Heart right ventricle (tissue), 16 donors: ENCODE measurements around the gene IVD. TPM values are rescaled to one million over a fixed set of nuclear protein-coding genes. Genes with fewer than 3 reads are reported as not detected.
A peak's percentile ranks its signal among the peaks of the same experiment; 100 is the strongest.

Experiments used
- ATAC-seq, 8 donors: fragments of 200-7000 bp; cut with Tn5 transposase; one replicate each; pipeline ENCODE4 v1.9.1; 2020; ENCODE audit warnings: mild to moderate bottlenecking in 8 of 8, moderate library complexity in 8 of 8, moderate number of reproducible peaks in 1 of 8
- DNase-seq, 2 donors: peaks; one replicate each; pipeline ENCODE4 v3.0.0-alpha.2; 2020
- H3K27ac ChIP-seq, 10 donors: fragments of 200-600 bp; sonication (generic) in 2 of 10; one replicate each; pipeline versions ENCODE4 v1.5.0 to v1.8.0; 2020 to 2022; ENCODE audit warnings: mild to moderate bottlenecking in 3 of 10
- H3K27me3 ChIP-seq, 7 donors: fragments of 200-600 bp; one replicate each; pipeline ENCODE4 v1.8.0; 2021 to 2022; ENCODE audit warnings: mild to moderate bottlenecking in 2 of 7
- H3K36me3 ChIP-seq, 9 donors: fragments of 200-600 bp; sonication (generic) in 1 of 9; one replicate each; pipeline versions ENCODE4 v1.5.0 to v1.8.0; 2020 to 2022; ENCODE audit warnings: mild to moderate bottlenecking in 2 of 9
- H3K4me1 ChIP-seq, 9 donors: fragments of 200-600 bp; sonication (generic) in 1 of 9; one replicate each; pipeline versions ENCODE4 v1.5.0 to v1.8.0; 2020 to 2022; ENCODE audit warnings: mild to moderate bottlenecking in 4 of 9
- H3K4me3 ChIP-seq, 10 donors: fragments of 200-600 bp; sonication (generic) in 2 of 10; one replicate each; pipeline versions ENCODE4 v1.5.0 to v1.8.0; 2020 to 2022; ENCODE audit warnings: mild to moderate bottlenecking in 7 of 10, moderate library complexity in 2 of 10
- H3K9me3 ChIP-seq, 11 donors: fragments of 200-600 bp in 10 of 11; sonication (generic) in 2 of 11; one replicate each; pipeline versions ENCODE4 v1.5.0 to v1.8.0; 2013 to 2022; ENCODE audit warnings: mild to moderate bottlenecking in 2 of 11, control low read depth in 1 of 11, moderate library complexity in 1 of 11
- WGBS, 2 donors: extraction: QIAGEN DNeasy Blood & Tissue Kit; methylation state at CpG; one replicate each; pipeline ENCODE4 v1.1.7; 2013; ENCODE audit warnings: inconsistent platforms in 1 of 2; 5-methylcytosine and 5-hydroxymethylcytosine counted together
- intact Hi-C, 10 donors: fragments of 100-400 bp; cut with DNase I; formaldehyde crosslinking; loops; one replicate each; pipeline versions ENCODE4 v1.11.1 to v1.14.2; 2022
- polyA plus RNA-seq, 2 donors: library from polyadenylated mRNA; stranded (reverse); fragments of 200-250 nt; gene quantifications; one replicate each; pipeline ENCODE4 v1.2.3, GENCODE V29; 2013
- total RNA-seq, 10 donors: library from RNA; stranded (reverse); fragmentation: NEBNext Ultra II Directional in 3 of 10; extraction: Animal tissue kit (Norgen Biotek cat#: 25700) in 3 of 10; gene quantifications; one replicate each; pipeline versions ENCODE4 v1.2.1 to v1.2.4, GENCODE V29; 2021 to 2023
- TF ChIP-seq, protein P1 (sequence below), 9 donors: fragments of 200-600 bp; sonication (generic) in 2 of 9; IDR thresholded peaks; one replicate each; pipeline versions ENCODE4 v1.5.0 to v1.8.0; 2021 to 2022; ENCODE audit warnings: antibody characterized with exemption in 9 of 9, mild to moderate bottlenecking in 5 of 9, moderate library complexity in 1 of 9
- donor health status: Arrhythmogenic right ventricular cardiomyopathy.
- donor health status: ischemic (EF 13 %, LVEDD 7.1; RV severe dilation, severe dysfunction).
- donor health status: healthy with polysubstance abuse.
- donor health status: DM: no; HTN: yes; CAD: no.
- donor health status: DM: no; HTN: no; CAD: no.
- donor health status: ischemic (EF 25% LVEDD 6.9; RV normal size, moderate dysfunction).
- donor health status: ischemic (EF 25% LVEDD 5.7; RV mildly dilated, moderate dysfunction).
- donor health status: healthy.
- donor health status: DM: yes; HTN: yes; CAD: no.
- donor health status: Ischemic cardiomyopathy.
- donor health status: ischemic (EF 35%, LVEDD 5.7; RV mildly dilated, moderate dysfunction).
- donor health status: nonischemic (EF 11% LVEDD 7.7; RV severe dilation, severe dysfunction).
- donor health status: DM: yes; HTN: yes; CAD: no.
- donor health status: PGD.
- donor health status: ischemic (EF 29% LVEDD 5.4; RV normal size, mild dysfunction).
- donor health status: nonischemic (EF 23%, LVEDD 6.1; RV moderate dilation, normal function).

IVD gene
- total and polyA plus RNA-seq, 12 donors = 42.2 to 143 (median 103) TPM

DNA sequence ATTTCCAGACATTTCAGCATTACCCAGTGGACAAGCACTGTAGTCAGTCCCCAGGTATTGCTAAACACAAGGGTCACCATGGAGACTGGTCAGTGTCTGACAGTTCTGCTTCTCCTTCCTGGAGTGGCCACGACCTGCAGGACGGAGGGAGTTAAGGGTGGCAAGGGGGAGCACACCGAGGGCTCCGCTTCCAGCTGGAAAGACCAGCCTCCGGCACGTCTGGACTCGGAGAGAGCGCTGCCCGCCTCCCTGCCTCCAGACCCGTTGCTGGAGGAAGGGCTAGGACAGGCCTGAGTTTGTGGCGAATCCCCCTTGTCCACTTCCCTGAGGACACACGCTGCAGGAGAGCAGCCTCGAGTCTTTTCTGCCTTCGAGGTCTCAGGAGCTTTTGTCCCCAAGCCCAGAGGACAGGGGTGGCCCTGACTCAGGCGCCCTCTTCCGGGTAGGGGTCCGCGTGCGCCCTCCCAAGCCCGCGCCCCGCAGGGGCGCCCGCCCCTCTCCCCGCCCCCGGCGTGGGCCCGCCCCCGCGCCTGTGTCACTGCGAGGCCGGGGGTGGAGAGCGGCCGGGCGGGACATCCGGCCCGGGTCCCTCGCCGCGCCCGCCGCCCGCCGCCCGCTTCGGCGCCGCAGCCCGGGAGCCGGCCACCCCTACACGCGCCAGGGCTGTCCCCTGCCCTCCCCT lies 65.0 kb downstream of the IVD start, which contains the start of gene CHST14:
Gene CHST14 (plus strand): TSS at position 562 of the 682 bp plus-strand sequence. CDS start 230 bp downstream, outside the sequence.
- Histone ChIP-seq H3K27ac (peak within 1 kb of the TSS; percentile 87 to 95 (median 92)), H3K36me3 (peaks cover 0 to 25% (median 1%) of the 10 kb centered on the region in 9 donors), H3K4me3 (peak within 1 kb of the TSS; percentile 79 to 100 (median 94)), H3K27me3 (no peaks in the 10 kb centered on the region), H3K9me3 (no peaks in the 10 kb centered on the region), H3K4me1 (peaks cover 6 to 26% (median 20%) of the 10 kb centered on the region in 9 donors)
- WGBS, 2 donors = 1% methylated on average over 29 to 51 of the region's 52 CpGs
- ATAC-seq (peak; percentile 84 to 95 (median 86)), DNase-seq (peak; percentile 48 to 72)
- intact Hi-C loops = no loop called here
- TF ChIP-seq, protein P1, sequence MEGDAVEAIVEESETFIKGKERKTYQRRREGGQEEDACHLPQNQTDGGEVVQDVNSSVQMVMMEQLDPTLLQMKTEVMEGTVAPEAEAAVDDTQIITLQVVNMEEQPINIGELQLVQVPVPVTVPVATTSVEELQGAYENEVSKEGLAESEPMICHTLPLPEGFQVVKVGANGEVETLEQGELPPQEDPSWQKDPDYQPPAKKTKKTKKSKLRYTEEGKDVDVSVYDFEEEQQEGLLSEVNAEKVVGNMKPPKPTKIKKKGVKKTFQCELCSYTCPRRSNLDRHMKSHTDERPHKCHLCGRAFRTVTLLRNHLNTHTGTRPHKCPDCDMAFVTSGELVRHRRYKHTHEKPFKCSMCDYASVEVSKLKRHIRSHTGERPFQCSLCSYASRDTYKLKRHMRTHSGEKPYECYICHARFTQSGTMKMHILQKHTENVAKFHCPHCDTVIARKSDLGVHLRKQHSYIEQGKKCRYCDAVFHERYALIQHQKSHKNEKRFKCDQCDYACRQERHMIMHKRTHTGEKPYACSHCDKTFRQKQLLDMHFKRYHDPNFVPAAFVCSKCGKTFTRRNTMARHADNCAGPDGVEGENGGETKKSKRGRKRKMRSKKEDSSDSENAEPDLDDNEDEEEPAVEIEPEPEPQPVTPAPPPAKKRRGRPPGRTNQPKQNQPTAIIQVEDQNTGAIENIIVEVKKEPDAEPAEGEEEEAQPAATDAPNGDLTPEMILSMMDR (IDR thresholded peaks at IDR 0.05) = peak in 2 of 9 donors; percentile 13 to 24

Other genes starting within 250 kb of the IVD start
- 1 to 10 TPM in 6 of 10 donors, under 1 TPM in 4; 0.42 to 5.1 (median 1.3) TPM for gene BUB1B, start 244.7 kb upstream of the IVD start, total RNA-seq
- gene BUB1B, start 244.7 kb upstream of the IVD start, polyA plus RNA-seq = under 1 TPM; 0.17 to 0.80 TPM
- 10 to 100 TPM in 1 of 10 donors, 1 to 10 TPM in 9; 5.9 to 14.1 (median 7.6) TPM for gene PAK6, start 166.7 kb upstream of the IVD start, total RNA-seq
- gene PAK6, start 166.7 kb upstream of the IVD start, polyA plus RNA-seq = 1 to 10 TPM in 1 of 2 donors, under 1 TPM in 1; 0.48 to 3.0 TPM
- gene ANKRD63, start 122.7 kb upstream of the IVD start, total RNA-seq = 1 to 10 TPM in 1 of 10 donors, under 1 TPM in 3, not detected in 6; 0.26 to 1.9 (median 0.44) TPM
- gene ANKRD63, start 122.7 kb upstream of the IVD start, polyA plus RNA-seq = not detected
- 10 to 100 TPM in 2 of 10 donors, 1 to 10 TPM in 8; 1.2 to 24.4 (median 4.9) TPM for gene PLCB2, start 97.9 kb upstream of the IVD start, total RNA-seq
- 10 to 100 TPM in 1 of 2 donors, 1 to 10 TPM in 1; 4.2 to 14.6 TPM for gene PLCB2, start 97.9 kb upstream of the IVD start, polyA plus RNA-seq
- 10 to 100 TPM; 32.5 to 63.9 (median 40.9) TPM for gene INAFM2, start 82.1 kb upstream of the IVD start, total RNA-seq
- 10 to 100 TPM; 19.8 to 56.1 TPM for gene INAFM2, start 82.1 kb upstream of the IVD start, polyA plus RNA-seq
- gene CCDC9B, start 64.9 kb upstream of the IVD start, total RNA-seq = 100 to 1,000 TPM; 113 to 190 (median 151) TPM
- 10 to 100 TPM; 13.0 to 97.4 TPM for gene CCDC9B, start 64.9 kb upstream of the IVD start, polyA plus RNA-seq
- gene PHGR1, start 54.8 kb upstream of the IVD start, total RNA-seq = not detected
- gene PHGR1, start 54.8 kb upstream of the IVD start, polyA plus RNA-seq = not detected
- 1 to 10 TPM in 2 of 10 donors, under 1 TPM in 8; 0.08 to 1.3 (median 0.71) TPM for gene DISP2, start 47.6 kb upstream of the IVD start, total RNA-seq
- 1 to 10 TPM in 1 of 2 donors, under 1 TPM in 1; 0.16 to 2.7 TPM for gene DISP2, start 47.6 kb upstream of the IVD start, polyA plus RNA-seq
- 10 to 100 TPM in 3 of 10 donors, 1 to 10 TPM in 7; 5.3 to 16.0 (median 8.3) TPM for gene KNSTRN, start 23.1 kb upstream of the IVD start, total RNA-seq
- gene KNSTRN, start 23.1 kb upstream of the IVD start, polyA plus RNA-seq = 10 to 100 TPM in 1 of 2 donors, 1 to 10 TPM in 1; 8.2 to 13.1 TPM
- gene BAHD1, start 35.2 kb downstream of the IVD start, total RNA-seq = 10 to 100 TPM; 12.1 to 17.8 (median 16.0) TPM
- 1 to 10 TPM; 8.9 to 9.7 TPM for gene BAHD1, start 35.2 kb downstream of the IVD start, polyA plus RNA-seq
- 10 to 100 TPM in 2 of 10 donors, 1 to 10 TPM in 8; 5.7 to 11.5 (median 9.0) TPM for gene CHST14, start 65.2 kb downstream of the IVD start, total RNA-seq
- 1 to 10 TPM; 5.3 to 8.8 TPM for gene CHST14, start 65.2 kb downstream of the IVD start, polyA plus RNA-seq
- 10 to 100 TPM; 16.0 to 30.1 (median 21.6) TPM for gene CCDC32, start 159.2 kb downstream of the IVD start, total RNA-seq
- gene CCDC32, start 159.2 kb downstream of the IVD start, polyA plus RNA-seq = 10 to 100 TPM; 25.0 to 37.5 TPM
- 10 to 100 TPM in 6 of 10 donors, 1 to 10 TPM in 4; 7.4 to 14.8 (median 10.7) TPM for gene RPUSD2, start 163.5 kb downstream of the IVD start, total RNA-seq
- gene RPUSD2, start 163.5 kb downstream of the IVD start, polyA plus RNA-seq = 10 to 100 TPM in 1 of 2 donors, 1 to 10 TPM in 1; 9.6 to 11.0 TPM
- 1 to 10 TPM in 4 of 10 donors, under 1 TPM in 6; 0.21 to 2.6 (median 0.73) TPM for gene KNL1, start 188.5 kb downstream of the IVD start, total RNA-seq
- under 1 TPM; 0.10 to 0.22 TPM for gene KNL1, start 188.5 kb downstream of the IVD start, polyA plus RNA-seq